B cell (primary cell): ENCODE measurements around the gene PTPN4. TPM values are rescaled to one million over a fixed set of nuclear protein-coding genes. Genes with fewer than 3 reads are reported as not detected.

Experiments used
- ATAC-seq: fragments of 200-7000 bp; cut with Tn5 transposase; one replicate; pipeline ENCODE4 v1.10.0; 2021; ENCODE audit warnings: low read depth, mild to moderate bottlenecking, moderate number of reproducible peaks, moderate library complexity
- CTCF ChIA-PET: fragments of 350-600 bp; sonication (Branson Sonifier 250); formaldehyde crosslinking; loops from one replicate; lab custom pipeline; 2021; ENCODE audit warnings: antibody characterized with exemption, inconsistent platforms; lab: Charles Lee
- POLR2A ChIA-PET: fragments of 350-600 bp; sonication (Branson Sonifier 250); formaldehyde crosslinking; loops from one replicate; lab custom pipeline; 2021; ENCODE audit warnings: antibody characterized with exemption; lab: Charles Lee
- DNase-seq: peaks from one replicate; pipeline ENCODE4 v3.0.0; 2013
- H2AFZ ChIP-seq: 2 replicates; pipeline ENCODE4 v1.6.1; 2012; ENCODE audit warnings: mild to moderate bottlenecking, low read depth, low read length; ENCODE audit not compliant: insufficient read depth, poor library complexity, severe bottlenecking
- H3K27ac ChIP-seq, 2 donors: 1 replicate in 1 of 2; 2 replicates in 1 of 2; pipeline ENCODE4 v1.5.1; 2012 to 2013; ENCODE audit warnings: low read length in 2 of 2, mild to moderate bottlenecking in 2 of 2, moderate library complexity in 1 of 2
- H3K27me3 ChIP-seq, 4 experiments: fragments of 200-600 bp in 1 of 4; sonication (generic) in 1 of 4; replicated peaks in 1 of 4; 1 replicate in 2 of 4; 2 replicates in 2 of 4; pipeline versions ENCODE4 v1.6.1 to v1.7.0; 2013 to 2016; ENCODE audit warnings: low read length in 3 of 4, mild to moderate bottlenecking in 2 of 4, mixed read lengths in 1 of 4, moderate library complexity in 1 of 4; ENCODE audit not compliant: insufficient read depth in 4 of 4, control insufficient read depth in 3 of 4; ENCODE audit errors: control extremely low read depth in 1 of 4
- H3K36me3 ChIP-seq, 2 experiments: replicated peaks in 1 of 2; 1 replicate in 1 of 2; 2 replicates in 1 of 2; pipeline versions ENCODE4 v1.6.1 to v1.7.1; 2013; ENCODE audit warnings: low read length in 1 of 2; ENCODE audit not compliant: insufficient read depth in 2 of 2, control insufficient read depth in 1 of 2; ENCODE audit errors: control extremely low read depth in 1 of 2, extremely low read depth in 1 of 2
- H3K4me1 ChIP-seq, 2 donors: fragments of 200-600 bp in 1 of 2; sonication (generic) in 1 of 2; 1 replicate in 1 of 2; 2 replicates in 1 of 2; pipeline versions ENCODE4 v1.5.1 to v1.6.1; 2013 to 2017; ENCODE audit warnings: low read length in 2 of 2; ENCODE audit not compliant: control insufficient read depth in 2 of 2, insufficient read depth in 2 of 2
- H3K4me2 ChIP-seq: replicated peaks from 2 replicates; pipeline ENCODE3; 2012; ENCODE audit warnings: mild to moderate bottlenecking, low read depth, low read length; ENCODE audit not compliant: poor library complexity, severe bottlenecking
- H3K4me3 ChIP-seq, 5 experiments: fragments of 200-600 bp in 1 of 5; sonication (generic) in 1 of 5; 1 replicate in 3 of 5; 2 replicates in 2 of 5; pipeline versions ENCODE4 v1.5.1 to v1.7.0; 2011 to 2016; ENCODE audit warnings: low read length in 4 of 5, mild to moderate bottlenecking in 4 of 5, low read depth in 2 of 5, control low read depth in 1 of 5, moderate library complexity in 1 of 5; ENCODE audit not compliant: insufficient read depth in 1 of 5; ENCODE audit errors: control extremely low read depth in 1 of 5, extremely low read depth in 1 of 5
- H3K79me2 ChIP-seq: fragments of 200-600 bp; sonication (generic); one replicate; pipeline ENCODE4 v1.6.0; 2016; ENCODE audit warnings: low read length; ENCODE audit not compliant: control insufficient read depth, insufficient read depth
- H3K9ac ChIP-seq: fragments of 200-600 bp; sonication (generic); 2 replicates; pipeline ENCODE4 v1.6.1; 2017; ENCODE audit warnings: mild to moderate bottlenecking, low read length, moderate library complexity
- H3K9me3 ChIP-seq, 3 donors: one replicate each; pipeline versions ENCODE4 v1.6.1 to v1.7.1; 2013; ENCODE audit warnings: low read length in 2 of 3; ENCODE audit not compliant: control insufficient read depth in 2 of 3, insufficient read depth in 1 of 3; ENCODE audit errors: control extremely low read depth in 1 of 3
- H4K20me1 ChIP-seq: 2 replicates; pipeline ENCODE4 v1.6.0; 2012; ENCODE audit warnings: mild to moderate bottlenecking, low read length; ENCODE audit not compliant: insufficient read depth, control insufficient read depth, poor library complexity, severe bottlenecking
- H3K27ac Mint-ChIP-seq: one replicate; pipeline ENCODE4 v1.8.0; 2021; ENCODE audit warnings: mixed read lengths
- H3K27me3 Mint-ChIP-seq: one replicate; pipeline ENCODE4 v1.8.0; 2021; ENCODE audit warnings: mixed read lengths
- H3K4me1 Mint-ChIP-seq: one replicate; pipeline ENCODE4 v1.8.0; 2021; ENCODE audit warnings: mixed read lengths
- H3K4me3 Mint-ChIP-seq: one replicate; pipeline ENCODE4 v1.8.0; 2021; ENCODE audit warnings: mixed read lengths
- H3K9me3 Mint-ChIP-seq: one replicate; pipeline ENCODE4 v1.8.0; 2022; ENCODE audit warnings: mixed read lengths; ENCODE audit not compliant: insufficient read depth
- EZH2 ChIP-seq: IDR thresholded peaks from 2 replicates; pipeline ENCODE4 v1.6.1; 2012; ENCODE audit warnings: borderline replicate concordance, low read depth, mild to moderate bottlenecking, moderate library complexity, low read length; ENCODE audit not compliant: insufficient read depth, poor library complexity, severe bottlenecking
- WGBS: methylation state at CpG from one replicate; pipeline ENCODE4 v1.1.5; 2013; ENCODE audit warnings: missing lambda C conversion rate; ENCODE audit not compliant: insufficient coverage; 5-methylcytosine and 5-hydroxymethylcytosine counted together
- intact Hi-C: fragments of 100-400 bp; cut with micrococcal nuclease; formaldehyde crosslinking; loops from one replicate; pipeline ENCODE4 v1.10.0; 2022
- polyA plus RNA-seq: library from polyadenylated mRNA; depleted of rRNA; stranded (reverse); fragments of >200 nt; gene quantifications from 2 replicates; pipeline ENCODE4 v1.2.3, GENCODE V29; 2012
- total RNA-seq, 2 donors: library from RNA; stranded (reverse); fragments of 120-200 nt in 1 of 2; gene quantifications; 1 replicate in 1 of 2; 2 replicates in 1 of 2; pipeline versions ENCODE4 v1.2.3 to v1.2.4, GENCODE V29; 2013 to 2022
- TF ChIP-seq, protein P1 (sequence below): fragments of 200-600 bp; IDR thresholded peaks from one replicate; pipeline ENCODE4 v1.8.0; 2022; ENCODE audit warnings: antibody characterized with exemption, mild to moderate bottlenecking

Gene PTPN4
- total and polyA plus RNA-seq, 2 donors (not counting 1 experiment from before 2014, with no cell fraction given) = 12.6 to 54.8 TPM

- no peaks in the 10 kb centered on the region for H3K9me3 Mint-ChIP-seq
- H3K4me2 ChIP-seq = no peak overlapping the region
- H3K4me1 ChIP-seq = no peaks in the 10 kb centered on the region
- H3K4me3 ChIP-seq = no peak overlapping the region
- no peak overlapping the region for H3K27ac Mint-ChIP-seq
- peaks cover 25% of the 10 kb centered on the region for H3K4me1 Mint-ChIP-seq
- H3K27me3 ChIP-seq = no peaks in the 10 kb centered on the region
- H3K36me3 ChIP-seq = no peaks in the 10 kb centered on the region
- H3K27ac ChIP-seq = no peak overlapping the region
- WGBS = 100% methylated on average over 1 of the region's 3 CpGs
- peaks cover 12% of the 10 kb centered on the region for H4K20me1 ChIP-seq
- ATAC-seq = no peak
- peaks cover 29% of the 10 kb centered on the region for H3K79me2 ChIP-seq
- no peak overlapping the region for H2AFZ ChIP-seq
- peaks cover 2 to 11% (median 5%) of the 10 kb centered on the region in 3 donors for H3K9me3 ChIP-seq
- no peak for DNase-seq
- TF ChIP-seq, protein P1, sequence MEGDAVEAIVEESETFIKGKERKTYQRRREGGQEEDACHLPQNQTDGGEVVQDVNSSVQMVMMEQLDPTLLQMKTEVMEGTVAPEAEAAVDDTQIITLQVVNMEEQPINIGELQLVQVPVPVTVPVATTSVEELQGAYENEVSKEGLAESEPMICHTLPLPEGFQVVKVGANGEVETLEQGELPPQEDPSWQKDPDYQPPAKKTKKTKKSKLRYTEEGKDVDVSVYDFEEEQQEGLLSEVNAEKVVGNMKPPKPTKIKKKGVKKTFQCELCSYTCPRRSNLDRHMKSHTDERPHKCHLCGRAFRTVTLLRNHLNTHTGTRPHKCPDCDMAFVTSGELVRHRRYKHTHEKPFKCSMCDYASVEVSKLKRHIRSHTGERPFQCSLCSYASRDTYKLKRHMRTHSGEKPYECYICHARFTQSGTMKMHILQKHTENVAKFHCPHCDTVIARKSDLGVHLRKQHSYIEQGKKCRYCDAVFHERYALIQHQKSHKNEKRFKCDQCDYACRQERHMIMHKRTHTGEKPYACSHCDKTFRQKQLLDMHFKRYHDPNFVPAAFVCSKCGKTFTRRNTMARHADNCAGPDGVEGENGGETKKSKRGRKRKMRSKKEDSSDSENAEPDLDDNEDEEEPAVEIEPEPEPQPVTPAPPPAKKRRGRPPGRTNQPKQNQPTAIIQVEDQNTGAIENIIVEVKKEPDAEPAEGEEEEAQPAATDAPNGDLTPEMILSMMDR = no peak
- no peak for TF ChIP-seq EZH2
- POLR2A ChIA-PET = no interaction called here
- no peak overlapping the region for H3K9ac ChIP-seq
- H3K27me3 Mint-ChIP-seq = no peaks in the 10 kb centered on the region
- CTCF ChIA-PET = no interaction called here
- intact Hi-C loops = no loop called here
- no peak overlapping the region for H3K4me3 Mint-ChIP-seq
These were observed 86.3 kb downstream of the PTPN4 start for GRCh38 chr2:119846021-119846420.

DNA sequence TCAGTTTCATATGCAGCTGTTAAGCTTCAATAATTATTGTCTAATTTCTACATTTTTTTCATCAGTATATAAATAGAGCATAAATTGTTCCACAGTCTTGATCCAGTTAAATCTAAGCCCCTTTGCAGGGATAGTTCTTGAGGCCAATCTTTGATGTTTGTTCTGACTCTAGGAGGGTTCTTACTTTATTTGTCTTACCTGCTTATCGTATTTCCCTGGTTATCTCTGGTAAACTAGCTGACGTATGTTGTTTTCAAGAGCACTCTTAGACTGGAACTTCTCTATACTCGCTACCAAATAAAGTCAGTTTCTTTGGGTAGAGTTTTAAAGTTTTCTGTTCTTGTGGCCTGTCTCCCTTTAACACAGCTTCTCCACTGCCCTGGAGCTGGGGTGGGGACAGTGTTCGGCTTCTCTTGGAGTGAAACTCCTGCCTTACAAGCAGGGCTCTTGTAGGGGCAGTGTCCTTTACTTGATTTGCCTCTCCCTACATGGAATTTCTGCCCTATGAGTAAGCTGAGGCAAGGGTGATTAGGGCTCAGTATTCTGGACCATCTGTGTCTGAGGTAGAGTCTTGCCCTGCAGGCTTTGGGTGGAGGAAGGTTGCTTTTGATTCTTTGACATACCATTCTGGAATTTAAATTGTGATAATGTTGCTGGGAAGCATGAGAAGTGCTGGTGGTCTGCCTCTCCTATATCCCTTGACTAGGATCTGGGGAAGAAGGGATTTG is 90.3 kb downstream of the PTPN4 start:
- H3K27me3 Mint-ChIP-seq = no peaks in the 10 kb centered on the region
- no peak overlapping the region for H3K27ac Mint-ChIP-seq
- TF ChIP-seq EZH2 = no peak
- TF ChIP-seq, protein P1 = no peak
- Histone ChIP-seq H4K20me1 (peaks cover 24% of the 10 kb centered on the region), H3K9me3 (peaks cover 2 to 29% (median 26%) of the 10 kb centered on the region in 3 donors), H3K4me1 (no peaks in the 10 kb centered on the region), H3K27me3 (no peaks in the 10 kb centered on the region), H3K36me3 (no peaks in the 10 kb centered on the region), H2AFZ (no peak overlapping the region), H3K79me2 (peaks cover 38% of the 10 kb centered on the region), H3K27ac (no peak overlapping the region), H3K4me2 (no peak overlapping the region), H3K4me3 (no peak overlapping the region), H3K9ac (no peak overlapping the region)
- intact Hi-C loops = no loop called here
- ChIA-PET POLR2A (no interaction called here), CTCF (no interaction called here)
- ATAC-seq (no peak), DNase-seq (no peak)
- peaks cover 17% of the 10 kb centered on the region for H3K4me1 Mint-ChIP-seq
- no peak overlapping the region for H3K4me3 Mint-ChIP-seq
- H3K9me3 Mint-ChIP-seq = peaks cover 8% of the 10 kb centered on the region
- WGBS = 100% methylated on average over 1 of the region's 4 CpGs
